ENCODE measurements around the gene CACNG4.

Gene CACNG4

DNA sequence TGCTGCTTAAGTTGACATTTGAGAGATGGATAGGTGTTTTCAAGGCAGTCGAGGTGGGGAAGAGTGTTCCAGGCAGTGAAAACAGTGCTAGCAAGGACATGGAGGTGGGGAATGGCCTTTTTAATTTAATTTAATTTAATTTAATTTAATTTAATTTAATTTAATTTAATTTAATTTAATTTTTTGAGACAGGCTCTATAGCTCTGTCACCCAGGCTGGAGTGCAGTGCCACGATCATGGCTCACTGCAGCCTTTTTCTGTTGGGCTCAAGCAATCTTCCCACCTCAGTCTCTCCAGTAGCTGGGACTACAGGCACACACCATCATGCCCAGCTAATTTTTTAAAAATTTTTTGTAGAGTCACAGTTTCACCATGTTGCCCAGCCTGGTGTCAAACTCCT is 32.2 kb upstream of the CACNG4 start:
- Mint-ChIP-seq H3K27ac (no peak overlapping the region), H3K36me3 (ENCODE audit: low read depth) (no peaks in the 10 kb centered on the region), H3K4me1 (peaks cover 9% of the 10 kb centered on the region), H3K4me3 (no peak overlapping the region), H3K27me3 (ENCODE audit: low read depth) (peaks cover 24% of the 10 kb centered on the region), H3K9me3 (peaks cover 14% of the 10 kb centered on the region)
- TF ChIP-seq, protein P1, sequence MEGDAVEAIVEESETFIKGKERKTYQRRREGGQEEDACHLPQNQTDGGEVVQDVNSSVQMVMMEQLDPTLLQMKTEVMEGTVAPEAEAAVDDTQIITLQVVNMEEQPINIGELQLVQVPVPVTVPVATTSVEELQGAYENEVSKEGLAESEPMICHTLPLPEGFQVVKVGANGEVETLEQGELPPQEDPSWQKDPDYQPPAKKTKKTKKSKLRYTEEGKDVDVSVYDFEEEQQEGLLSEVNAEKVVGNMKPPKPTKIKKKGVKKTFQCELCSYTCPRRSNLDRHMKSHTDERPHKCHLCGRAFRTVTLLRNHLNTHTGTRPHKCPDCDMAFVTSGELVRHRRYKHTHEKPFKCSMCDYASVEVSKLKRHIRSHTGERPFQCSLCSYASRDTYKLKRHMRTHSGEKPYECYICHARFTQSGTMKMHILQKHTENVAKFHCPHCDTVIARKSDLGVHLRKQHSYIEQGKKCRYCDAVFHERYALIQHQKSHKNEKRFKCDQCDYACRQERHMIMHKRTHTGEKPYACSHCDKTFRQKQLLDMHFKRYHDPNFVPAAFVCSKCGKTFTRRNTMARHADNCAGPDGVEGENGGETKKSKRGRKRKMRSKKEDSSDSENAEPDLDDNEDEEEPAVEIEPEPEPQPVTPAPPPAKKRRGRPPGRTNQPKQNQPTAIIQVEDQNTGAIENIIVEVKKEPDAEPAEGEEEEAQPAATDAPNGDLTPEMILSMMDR (IDR thresholded peaks at IDR 0.05; ENCODE audit: unreplicated experiment in 3 of 3), result no peak

DNA sequence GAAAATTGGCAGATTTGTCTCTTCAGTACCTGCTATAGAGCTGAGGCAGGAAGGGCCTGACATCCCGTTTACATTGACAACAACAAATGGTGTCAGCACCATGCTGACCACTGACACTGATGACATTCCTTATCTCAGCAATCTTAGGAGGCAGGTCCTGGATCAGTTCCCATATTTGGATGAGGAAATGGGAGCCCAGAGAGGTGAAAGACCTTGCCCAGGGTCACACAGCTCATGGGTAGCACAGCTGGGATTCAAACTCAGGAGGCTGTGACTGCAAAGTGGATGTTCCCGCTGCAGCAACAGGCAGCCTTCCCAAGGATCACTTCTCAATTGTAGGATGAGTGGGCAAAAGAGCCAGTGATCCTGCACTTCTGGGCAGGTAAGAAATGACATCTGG is 30.5 kb upstream of the CACNG4 start:
- H3K27ac Mint-ChIP-seq, result no peak overlapping the region
- peaks cover 29% of the 10 kb centered on the region for H3K27me3 Mint-ChIP-seq (ENCODE audit: low read depth)
- H3K4me3 Mint-ChIP-seq, result no peak overlapping the region
- TF ChIP-seq, protein P1 (IDR thresholded peaks at IDR 0.05; ENCODE audit: unreplicated experiment in 3 of 3), result no peak
- peaks cover 3% of the 10 kb centered on the region for H3K36me3 Mint-ChIP-seq (ENCODE audit: low read depth)
- H3K4me1 Mint-ChIP-seq, result peaks cover 9% of the 10 kb centered on the region
- H3K9me3 Mint-ChIP-seq, result peaks cover 26% of the 10 kb centered on the region

DNA sequence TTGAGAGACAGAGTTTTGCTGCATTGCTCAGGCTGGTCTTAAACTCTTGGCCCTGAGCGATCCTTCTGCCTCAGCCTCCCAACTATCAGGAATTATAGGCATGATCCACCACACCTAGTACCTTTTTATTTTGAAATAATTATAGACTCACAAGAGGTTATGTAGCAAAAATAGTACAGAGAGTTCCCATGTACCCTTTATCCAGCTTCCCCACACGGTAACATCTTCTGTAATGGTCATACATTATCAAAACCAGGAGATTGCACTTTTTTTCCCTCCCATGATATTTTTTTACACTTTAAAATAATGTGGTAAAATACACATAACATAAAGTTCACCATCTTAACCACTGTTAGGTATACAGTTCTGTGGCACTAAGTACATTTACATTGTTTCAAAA is 28.8 kb upstream of the CACNG4 start:
- Mint-ChIP-seq H3K9me3 (peaks cover 26% of the 10 kb centered on the region), H3K4me1 (peaks cover 15% of the 10 kb centered on the region), H3K27ac (no peak overlapping the region), H3K36me3 (ENCODE audit: low read depth) (peaks cover 3% of the 10 kb centered on the region), H3K27me3 (ENCODE audit: low read depth) (peaks cover 25% of the 10 kb centered on the region), H3K4me3 (no peak overlapping the region)
- TF ChIP-seq, protein P1 (IDR thresholded peaks at IDR 0.05; ENCODE audit: unreplicated experiment in 3 of 3), result no peak

DNA sequence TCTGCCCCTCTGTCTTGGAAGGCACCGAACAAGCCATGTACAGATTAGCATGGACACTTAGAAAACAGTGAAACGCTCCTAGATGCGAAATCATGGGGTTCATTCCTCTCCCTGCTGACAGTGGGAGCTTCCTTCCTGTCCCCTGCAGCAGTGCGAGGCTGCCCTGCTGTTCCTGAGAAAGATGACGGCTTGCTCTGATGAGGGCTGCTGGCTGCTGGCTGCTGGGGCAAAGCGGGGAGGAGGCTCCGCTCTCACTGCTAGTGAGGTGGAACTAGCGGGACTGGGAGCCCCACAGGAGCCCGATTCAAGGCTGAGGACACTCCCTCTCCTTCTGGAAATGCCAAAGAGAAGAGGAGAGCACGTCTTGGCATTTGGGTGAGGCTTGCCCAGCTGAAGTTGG is 25.9 kb upstream of the CACNG4 start:
- peaks cover 35% of the 10 kb centered on the region for H3K4me1 Mint-ChIP-seq
- H3K4me3 Mint-ChIP-seq, result no peak overlapping the region
- H3K36me3 Mint-ChIP-seq (ENCODE audit: low read depth), result peaks cover 3% of the 10 kb centered on the region
- TF ChIP-seq, protein P1 (IDR thresholded peaks at IDR 0.05; ENCODE audit: unreplicated experiment in 3 of 3), result no peak
- no peak overlapping the region for H3K27ac Mint-ChIP-seq
- H3K27me3 Mint-ChIP-seq (ENCODE audit: low read depth), result peaks cover 20% of the 10 kb centered on the region
- H3K9me3 Mint-ChIP-seq, result peaks cover 26% of the 10 kb centered on the region

DNA sequence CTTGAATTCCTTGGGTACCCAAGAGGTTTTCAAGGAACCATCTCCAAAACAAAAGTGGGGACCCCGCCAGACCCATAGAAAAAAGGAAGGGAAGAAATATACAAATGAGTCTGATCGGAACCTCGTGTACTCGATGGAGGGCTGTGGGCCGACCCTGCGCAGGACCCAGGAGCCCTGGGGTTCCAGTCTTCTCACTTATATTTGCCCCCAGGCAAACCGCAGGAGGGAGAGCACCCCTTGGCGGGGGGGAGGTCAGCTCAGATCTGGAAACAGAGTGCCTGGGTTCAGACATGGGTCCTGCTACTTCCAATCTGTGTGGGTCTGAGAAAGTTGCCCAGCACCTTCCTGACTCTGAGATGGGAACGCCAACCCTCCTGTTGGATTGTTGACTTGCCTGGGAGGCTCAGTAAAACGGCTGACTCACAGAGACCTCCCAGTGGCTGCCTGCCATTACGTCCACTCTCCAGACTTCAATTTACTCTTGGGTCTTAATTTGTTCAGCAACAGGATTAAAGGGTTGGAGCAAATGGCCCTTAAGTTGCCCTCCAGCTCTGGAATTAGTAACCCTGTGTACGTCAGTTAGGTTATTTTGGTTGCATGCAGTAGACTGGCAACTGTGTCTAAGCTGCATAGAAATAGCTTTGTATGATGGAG is 24.9 kb upstream of the CACNG4 start:
- Mint-ChIP-seq H3K4me3 (peak overlapping the region in 1 of 3 experiments; percentile 60), H3K27ac (peak overlapping the region in 1 of 3 experiments; percentile 19), H3K4me1 (peaks cover 43% of the 10 kb centered on the region), H3K27me3 (ENCODE audit: low read depth) (peaks cover 29% of the 10 kb centered on the region), H3K9me3 (peaks cover 26% of the 10 kb centered on the region), H3K36me3 (ENCODE audit: low read depth) (peaks cover 3% of the 10 kb centered on the region)
- TF ChIP-seq, protein P1 (IDR thresholded peaks at IDR 0.05; ENCODE audit: unreplicated experiment in 3 of 3), result no peak

DNA sequence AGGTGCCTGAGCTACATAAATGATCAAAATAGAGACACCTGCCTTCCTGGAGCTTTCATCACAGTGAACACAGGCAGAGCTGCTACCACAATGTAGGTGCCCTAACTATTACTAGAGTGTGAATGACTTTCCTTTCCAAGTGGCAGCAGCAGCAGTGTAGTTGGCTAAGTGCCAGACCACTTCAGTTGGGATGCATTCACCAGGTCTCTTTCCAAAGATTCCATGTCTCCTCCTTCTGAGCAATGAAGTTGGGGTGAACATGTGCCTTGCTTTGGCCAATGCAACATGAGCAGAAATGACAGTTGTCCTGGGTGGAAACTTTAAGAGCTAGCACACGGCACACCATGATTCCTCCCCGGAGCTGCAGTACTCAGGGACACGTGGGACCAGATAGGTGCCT is 23.3 kb upstream of the CACNG4 start:
- H3K27ac Mint-ChIP-seq, result no peak overlapping the region
- peaks cover 45% of the 10 kb centered on the region for H3K27me3 Mint-ChIP-seq (ENCODE audit: low read depth)
- H3K4me3 Mint-ChIP-seq, result no peak overlapping the region
- TF ChIP-seq, protein P1 (IDR thresholded peaks at IDR 0.05; ENCODE audit: unreplicated experiment in 3 of 3), result no peak
- peaks cover 56% of the 10 kb centered on the region for H3K4me1 Mint-ChIP-seq
- peaks cover 16% of the 10 kb centered on the region for H3K9me3 Mint-ChIP-seq
- peaks cover 3% of the 10 kb centered on the region for H3K36me3 Mint-ChIP-seq (ENCODE audit: low read depth)

Measured in nephron (organoid).